Esophagus squamous epithelium (tissue), 5 donors: ENCODE data around the gene PDRG1. TPM values are rescaled to one million over a fixed set of nuclear protein-coding genes. Genes with fewer than 3 reads are reported as not detected.
"Not testable (repeated sequence)": the region's sequence is repeated elsewhere in the genome, so short reads cannot be mapped to it uniquely, and the experiment has no call there.

ENCODE experiments used
- DNase-seq: peaks from one replicate; lab custom pipeline; 2025; lab: John Stamatoyannopoulos, UW
- H3K27ac ChIP-seq, 4 donors: fragments of 200-600 bp; sonication (generic); one replicate each; pipeline ENCODE4 v1.5.1; 2016 to 2019; ENCODE audit warnings: mild to moderate bottlenecking in 1 of 4
- H3K27me3 ChIP-seq, 4 donors: fragments of 200-600 bp; sonication (generic); 1 replicate in 3 of 4; 2 replicates in 1 of 4; pipeline versions ENCODE4 v1.5.1 to v1.6.0; 2017 to 2021; ENCODE audit warnings: antibody characterized with exemption in 1 of 4
- H3K36me3 ChIP-seq, 3 donors: fragments of 200-600 bp; sonication (generic); one replicate each; pipeline ENCODE4 v1.5.1; 2016 to 2019
- H3K4me1 ChIP-seq, 3 donors: fragments of 200-600 bp; sonication (generic); one replicate each; pipeline ENCODE4 v1.5.1; 2017 to 2019
- H3K4me3 ChIP-seq, 4 donors: fragments of 200-600 bp; sonication (generic); 1 replicate in 3 of 4; 2 replicates in 1 of 4; pipeline ENCODE4 v1.5.1; 2016 to 2019; ENCODE audit warnings: mild to moderate bottlenecking in 2 of 4, moderate library complexity in 1 of 4
- H3K9me3 ChIP-seq, 3 donors: fragments of 200-600 bp; sonication (generic); one replicate each; pipeline ENCODE4 v1.5.1; 2016 to 2019
- POLR2A ChIP-seq, 4 donors: fragments of 450-650 bp; IDR thresholded peaks; one replicate each; pipeline ENCODE4 v1.6.1; 2017; ENCODE audit warnings: antibody characterized with exemption in 4 of 4, mild to moderate bottlenecking in 4 of 4, moderate library complexity in 3 of 4
- WGBS, 2 donors: methylation state at CpG; one replicate each; pipeline ENCODE4 v1.1.5; 2018; 5-methylcytosine and 5-hydroxymethylcytosine counted together
- intact Hi-C: fragments of 100-400 bp; cut with DNase I; formaldehyde crosslinking; loops from one replicate; pipeline ENCODE4 v1.15.0; 2022
- total RNA-seq, 4 donors: library from RNA; depleted of rRNA; stranded (reverse); fragments of >200 nt; gene quantifications; one replicate each; pipeline ENCODE4 v1.1.0, GENCODE V29; 2016
- TF ChIP-seq, protein P1 (sequence below), 6 experiments: fragments of 450-650 bp in 4 of 6; fragments of 200-600 bp in 2 of 6; sonication (generic) in 2 of 6; IDR thresholded peaks; one replicate each; pipeline ENCODE4 v1.5.1; 2016 to 2019; ENCODE audit warnings: antibody characterized with exemption in 6 of 6, mild to moderate bottlenecking in 4 of 6, moderate library complexity in 4 of 6
- donor health status: DM: yes; HTN: yes; CAD: no.

PDRG1 gene
- total RNA-seq, 4 donors from 2014 or later = 6.6 to 14.8 (median 11.1) TPM

DNA sequence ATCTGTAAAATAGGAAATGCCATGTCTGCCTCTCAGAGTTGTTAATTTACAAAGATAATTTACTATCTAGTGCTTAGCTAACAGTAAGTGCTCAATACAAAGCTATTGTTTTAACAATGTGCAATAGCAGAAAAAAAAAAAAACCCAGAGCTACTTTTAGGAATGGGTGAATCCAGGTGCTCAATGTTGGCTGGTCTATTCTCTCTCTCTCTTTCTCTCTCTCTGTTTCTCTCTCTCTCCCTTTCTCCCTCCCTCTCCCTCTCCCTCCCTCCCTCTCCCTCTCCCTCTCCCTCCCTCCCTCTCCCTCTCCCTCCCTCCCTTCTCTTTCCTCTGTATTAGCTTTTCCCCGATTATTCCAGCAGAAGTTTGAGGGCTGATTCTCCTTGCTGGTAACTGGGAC, 14.0 kb downstream of the PDRG1 start:
- DNase-seq = no peak
- H3K27me3 ChIP-seq = no peaks in the 10 kb centered on the region
- peaks cover 0 to 7% (median 7%) of the 10 kb centered on the region in 3 donors for H3K36me3 ChIP-seq
- H3K9me3 ChIP-seq = no peaks in the 10 kb centered on the region
- H3K4me3 ChIP-seq = no peak overlapping the region
- intact Hi-C loops = no loop called here
- no peak overlapping the region for H3K27ac ChIP-seq
- no peak for TF ChIP-seq POLR2A (IDR thresholded peaks at IDR 0.05)
- 27% methylated on average over 1 of the region's 1 CpG; no CpG with 5 or more reads in 1 of the 2 donors for WGBS, 2 donors
- H3K4me1 ChIP-seq = peaks cover 0 to 12% (median 3%) of the 10 kb centered on the region in 3 donors

DNA sequence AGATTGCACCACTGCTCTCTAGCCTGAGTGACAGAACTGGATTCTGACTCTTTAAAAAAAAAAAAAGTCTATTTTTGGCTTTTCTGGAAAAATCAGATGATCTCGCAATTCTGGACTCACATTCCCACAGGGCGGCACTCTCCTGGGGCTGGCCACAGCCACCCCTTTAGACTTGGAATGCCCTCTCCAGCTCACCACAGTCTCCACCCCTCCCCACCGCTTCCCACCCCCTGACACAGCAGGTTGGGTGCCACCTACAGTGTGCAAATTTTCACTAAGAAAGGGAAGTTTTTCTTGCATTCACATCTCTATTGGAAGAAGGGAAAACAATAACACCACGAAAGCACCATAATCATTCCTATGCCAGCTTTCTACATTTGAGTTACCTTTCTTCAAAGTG, 15.4 kb downstream of the PDRG1 start:
- intact Hi-C loops = no loop called here
- DNase-seq = no peak
- H3K4me1 ChIP-seq = peaks cover 0 to 12% (median 3%) of the 10 kb centered on the region in 3 donors
- no peaks in the 10 kb centered on the region for H3K9me3 ChIP-seq
- no peaks in the 10 kb centered on the region for H3K27me3 ChIP-seq
- 78 to 81% methylated on average over 4 of the region's 4 CpGs for WGBS, 2 donors
- no peaks in the 10 kb centered on the region for H3K36me3 ChIP-seq
- TF ChIP-seq POLR2A (IDR thresholded peaks at IDR 0.05) = no peak
- H3K4me3 ChIP-seq = no peak overlapping the region
- no peak overlapping the region for H3K27ac ChIP-seq

DNA sequence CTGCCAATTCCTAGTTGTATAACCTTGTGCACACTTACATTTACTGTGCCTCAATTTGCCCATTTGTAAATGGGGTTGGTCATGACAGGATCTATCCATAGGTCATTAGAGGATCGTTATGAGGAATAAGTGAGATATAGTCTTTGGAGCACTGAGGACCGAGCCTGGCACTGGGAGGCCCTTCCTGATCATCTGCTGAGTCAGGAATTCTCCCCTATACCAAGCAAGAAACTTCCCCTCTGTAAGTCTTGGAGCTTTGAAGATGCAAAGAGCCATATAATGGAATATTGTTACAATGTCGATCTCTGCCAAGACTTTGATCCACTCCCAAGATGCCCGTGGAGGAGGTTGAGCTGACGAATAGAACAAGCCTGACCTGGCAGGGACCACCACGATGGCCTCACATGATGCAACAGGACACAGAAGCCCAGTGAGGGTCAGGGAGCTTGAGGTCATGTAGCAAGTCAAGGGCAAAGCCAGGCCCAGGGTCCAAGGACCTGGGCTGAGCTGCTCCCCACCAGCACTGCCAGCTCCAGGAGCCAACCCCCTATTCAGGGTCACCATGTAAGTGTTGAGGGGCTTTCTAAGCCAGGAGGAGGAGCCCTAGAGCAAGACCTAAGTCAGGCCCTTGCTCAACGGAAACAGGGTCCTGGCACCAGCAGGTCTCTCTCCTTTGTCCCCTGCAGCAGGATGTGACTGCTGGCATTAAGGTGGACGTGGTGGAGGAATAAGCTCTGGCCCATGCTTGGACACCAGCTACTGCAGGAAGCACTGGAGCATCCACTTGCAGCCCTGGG, 16.7 kb downstream of the PDRG1 start:
- TF ChIP-seq POLR2A (IDR thresholded peaks at IDR 0.05) = no peak
- TF ChIP-seq, protein P1, sequence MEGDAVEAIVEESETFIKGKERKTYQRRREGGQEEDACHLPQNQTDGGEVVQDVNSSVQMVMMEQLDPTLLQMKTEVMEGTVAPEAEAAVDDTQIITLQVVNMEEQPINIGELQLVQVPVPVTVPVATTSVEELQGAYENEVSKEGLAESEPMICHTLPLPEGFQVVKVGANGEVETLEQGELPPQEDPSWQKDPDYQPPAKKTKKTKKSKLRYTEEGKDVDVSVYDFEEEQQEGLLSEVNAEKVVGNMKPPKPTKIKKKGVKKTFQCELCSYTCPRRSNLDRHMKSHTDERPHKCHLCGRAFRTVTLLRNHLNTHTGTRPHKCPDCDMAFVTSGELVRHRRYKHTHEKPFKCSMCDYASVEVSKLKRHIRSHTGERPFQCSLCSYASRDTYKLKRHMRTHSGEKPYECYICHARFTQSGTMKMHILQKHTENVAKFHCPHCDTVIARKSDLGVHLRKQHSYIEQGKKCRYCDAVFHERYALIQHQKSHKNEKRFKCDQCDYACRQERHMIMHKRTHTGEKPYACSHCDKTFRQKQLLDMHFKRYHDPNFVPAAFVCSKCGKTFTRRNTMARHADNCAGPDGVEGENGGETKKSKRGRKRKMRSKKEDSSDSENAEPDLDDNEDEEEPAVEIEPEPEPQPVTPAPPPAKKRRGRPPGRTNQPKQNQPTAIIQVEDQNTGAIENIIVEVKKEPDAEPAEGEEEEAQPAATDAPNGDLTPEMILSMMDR (IDR thresholded peaks at IDR 0.05) = no peak
- H3K27me3 ChIP-seq = no peaks in the 10 kb centered on the region
- no peak for DNase-seq
- whole genome bisulfite sequencing, 2 donors = 72 to 83% methylated on average over 4 to 6 of the region's 8 CpGs
- no peaks in the 10 kb centered on the region for H3K36me3 ChIP-seq
- H3K27ac ChIP-seq = no peak overlapping the region
- H3K4me3 ChIP-seq = no peak overlapping the region
- intact Hi-C loops = no loop called here
- H3K4me1 ChIP-seq = peaks cover 0 to 12% (median 3%) of the 10 kb centered on the region in 3 donors
- H3K9me3 ChIP-seq = no peaks in the 10 kb centered on the region

DNA sequence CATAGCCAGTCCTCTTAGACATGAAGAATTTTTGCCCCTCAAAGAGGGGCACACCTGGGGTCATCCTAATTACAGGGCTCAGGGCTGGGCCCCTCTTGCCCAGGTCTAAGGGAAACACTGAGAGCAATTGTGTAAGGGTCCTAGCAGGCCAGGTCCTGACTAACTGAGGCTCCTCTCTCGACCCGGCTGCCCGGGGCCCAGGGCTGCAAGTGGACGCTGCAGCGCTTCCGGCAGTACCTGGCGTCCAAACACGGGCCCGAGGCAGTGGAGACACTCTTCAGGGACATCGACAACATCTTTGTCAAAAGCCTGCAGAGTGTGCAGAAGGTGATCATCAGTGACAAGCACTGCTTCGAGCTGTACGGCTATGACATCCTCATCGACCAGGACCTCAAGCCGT, 17.4 kb downstream of the PDRG1 start:
- Histone ChIP-seq H3K4me1 (peaks cover 0 to 12% (median 3%) of the 10 kb centered on the region in 3 donors), H3K36me3 (no peaks in the 10 kb centered on the region), H3K27me3 (no peaks in the 10 kb centered on the region), H3K4me3 (no peak overlapping the region), H3K27ac (no peak overlapping the region), H3K9me3 (no peaks in the 10 kb centered on the region)
- 89 to 96% methylated on average over 3 to 14 of the region's 14 CpGs for WGBS, 2 donors
- no peak for DNase-seq
- intact Hi-C loops = no loop called here
- TF ChIP-seq, protein P1 (IDR thresholded peaks at IDR 0.05) = no peak

DNA sequence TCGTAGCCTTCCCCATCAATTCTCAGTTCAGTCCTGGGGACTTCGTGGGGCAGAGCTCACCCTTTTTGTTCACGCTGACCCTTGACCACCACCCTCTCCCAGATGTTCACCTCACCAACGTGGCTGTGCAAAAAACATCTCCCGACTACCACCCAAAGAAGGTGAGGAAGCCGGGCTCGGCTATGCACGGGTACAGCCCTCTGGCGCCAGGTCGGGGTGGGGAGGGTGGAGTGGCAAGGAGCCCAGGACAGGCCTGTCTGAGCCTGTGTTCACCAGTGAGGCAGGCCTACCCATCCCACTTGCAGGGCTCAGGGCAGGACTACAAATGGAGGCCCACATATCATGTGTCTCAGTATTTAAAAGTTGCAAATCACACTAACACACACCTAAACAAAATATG, 18.1 kb downstream of the PDRG1 start:
- Histone ChIP-seq H3K9me3 (no peaks in the 10 kb centered on the region), H3K27ac (no peak overlapping the region), H3K4me3 (no peak overlapping the region), H3K36me3 (no peaks in the 10 kb centered on the region), H3K27me3 (no peaks in the 10 kb centered on the region), H3K4me1 (peaks cover 0 to 12% (median 3%) of the 10 kb centered on the region in 3 donors)
- WGBS, 2 donors = 46 to 69% methylated on average over 5 to 10 of the region's 10 CpGs
- DNase-seq = no peak
- TF ChIP-seq, protein P1 (IDR thresholded peaks at IDR 0.05) = no peak
- TF ChIP-seq POLR2A (IDR thresholded peaks at IDR 0.05) = no peak
- intact Hi-C loops = no loop called here

DNA sequence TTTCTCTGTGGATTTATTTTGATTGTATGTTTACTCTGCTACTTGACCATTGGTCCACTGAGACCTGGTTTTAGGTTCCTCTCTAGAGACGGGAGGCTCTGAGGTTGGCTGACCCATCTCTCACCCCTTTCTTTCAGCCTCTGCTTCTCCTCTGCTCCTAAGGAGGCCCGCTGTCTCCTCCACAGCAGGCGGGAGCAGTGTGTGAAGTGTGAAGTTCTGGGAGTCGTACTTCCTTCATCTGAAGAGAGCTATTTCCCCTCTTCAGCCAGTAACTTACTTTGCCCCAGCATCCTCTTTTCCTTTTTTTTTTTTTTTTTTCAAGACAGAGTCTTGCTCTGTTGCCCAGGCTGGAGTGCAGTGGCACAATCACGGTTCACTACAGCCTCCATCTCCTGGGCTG, 21.1 kb downstream of the PDRG1 start:
- no peak for DNase-seq
- H3K27ac ChIP-seq = no peak overlapping the region
- peaks cover 0 to 17% (median 0%) of the 10 kb centered on the region in 4 donors for H3K27me3 ChIP-seq
- no peak overlapping the region for H3K4me3 ChIP-seq
- H3K36me3 ChIP-seq = no peaks in the 10 kb centered on the region
- H3K9me3 ChIP-seq = no peaks in the 10 kb centered on the region
- intact Hi-C loops = no loop called here
- TF ChIP-seq, protein P1 (IDR thresholded peaks at IDR 0.05) = no peak
- TF ChIP-seq POLR2A (IDR thresholded peaks at IDR 0.05) = no peak
- 33 to 39% methylated on average over 4 to 5 of the region's 5 CpGs for WGBS, 2 donors
- H3K4me1 ChIP-seq = peaks cover 0 to 12% (median 3%) of the 10 kb centered on the region in 3 donors

DNA sequence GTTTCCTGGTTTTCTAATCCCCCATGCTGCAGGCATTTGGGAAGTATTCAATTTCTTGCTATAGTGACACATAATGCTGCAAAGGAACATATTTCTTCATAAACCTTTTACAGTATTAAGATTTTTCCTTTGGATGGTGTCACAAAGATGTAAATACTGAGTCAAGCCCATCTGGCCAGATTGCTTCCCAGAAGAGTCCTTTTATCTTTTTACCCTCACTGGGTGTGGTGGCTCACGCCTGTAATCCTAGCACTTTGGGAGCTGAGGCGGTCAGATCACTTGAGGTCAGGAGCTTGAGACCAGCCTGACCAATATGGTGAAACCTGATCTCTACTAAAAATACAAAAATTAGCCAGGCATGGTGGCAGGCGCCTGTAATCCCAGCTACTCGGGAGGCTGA, 22.2 kb downstream of the PDRG1 start:
- H3K4me3 ChIP-seq, intact Hi-C loops, H3K9me3 ChIP-seq, DNase-seq, H3K27ac ChIP-seq, H3K36me3 ChIP-seq: not testable (repeated sequence)
- 51 to 67% methylated on average over 4 of the region's 4 CpGs for WGBS, 2 donors
- peaks cover 0 to 29% (median 0%) of the 10 kb centered on the region in 4 donors for H3K27me3 ChIP-seq
- peaks cover 0 to 12% (median 3%) of the 10 kb centered on the region in 3 donors for H3K4me1 ChIP-seq
